H1 (cell line): Measurements from ENCODE around the gene UVRAG. TPM values are rescaled to one million over a fixed set of nuclear protein-coding genes. Genes with fewer than 3 reads are reported as not detected.

Source experiments
- CTCF ChIA-PET: fragments of 300-600 bp; sonication (Branson Sonifier 250); formaldehyde crosslinking; loops from one replicate; lab custom pipeline; 2021; ENCODE audit not compliant: partially characterized antibody; lab: Charles Lee
- POLR2A ChIA-PET: fragments of 300-600 bp; sonication (Branson Sonifier 250); formaldehyde crosslinking; loops from one replicate; lab custom pipeline; 2021; ENCODE audit warnings: inconsistent platforms; ENCODE audit not compliant: partially characterized antibody; lab: Charles Lee
- DNase-seq, 2 experiments: peaks; one replicate each; pipeline versions ENCODE4 v3.0.0 to v3.0.0-alpha.2; 2010 to 2022; ENCODE audit warnings: low spot score in 2 of 2, low read depth in 1 of 2, mixed read lengths in 1 of 2
- FAIRE-seq: peaks from 2 replicates; lab custom pipeline; 2011; peaks lifted over from hg19 to GRCh38; lab: Jason Lieb, UNC
- H2AFZ ChIP-seq: 2 replicates; pipeline ENCODE4 v1.8.1; 2012; ENCODE audit warnings: low read length, inconsistent platforms
- H2AK5ac ChIP-seq: 2 replicates; pipeline ENCODE4 v1.6.1; 2013; ENCODE audit warnings: low read depth, low read length
- H2BK120ac ChIP-seq: replicated peaks from 2 replicates; pipeline ENCODE3; 2013; ENCODE audit warnings: low read depth, low read length, inconsistent platforms
- H2BK12ac ChIP-seq: 2 replicates; pipeline ENCODE4 v1.6.1; 2013; ENCODE audit warnings: low read depth, low read length
- H2BK15ac ChIP-seq: 2 replicates; pipeline ENCODE4 v1.6.1; 2013; ENCODE audit warnings: low read length
- H2BK20ac ChIP-seq: 2 replicates; pipeline ENCODE4 v1.6.1; 2013; ENCODE audit warnings: low read length
- H2BK5ac ChIP-seq: 2 replicates; pipeline ENCODE4 v1.6.1; 2013; ENCODE audit warnings: low read depth, low read length
- H3K14ac ChIP-seq: 2 replicates; pipeline ENCODE4 v1.6.1; 2013; ENCODE audit warnings: inconsistent platforms; ENCODE audit not compliant: insufficient read length
- H3K18ac ChIP-seq: 2 replicates; pipeline ENCODE4 v1.6.1; 2013; ENCODE audit warnings: low read length; ENCODE audit errors: extremely low read depth
- H3K23ac ChIP-seq: 2 replicates; pipeline ENCODE4 v1.6.1; 2013; ENCODE audit warnings: inconsistent platforms; ENCODE audit not compliant: insufficient read length
- H3K23me2 ChIP-seq: 2 replicates; pipeline ENCODE4 v1.6.1; 2013; ENCODE audit warnings: low read depth, low read length
- H3K27ac ChIP-seq: 2 replicates; pipeline ENCODE4 v1.6.1; 2011; ENCODE audit warnings: low read depth, low read length, inconsistent platforms
- H3K27me3 ChIP-seq, 4 experiments: replicated peaks in 1 of 4; 1 replicate in 1 of 4; 2 replicates in 3 of 4; pipeline versions ENCODE4 v1.6.1 to v1.8.1; 2011 to 2013; ENCODE audit warnings: low read length in 3 of 4, mild to moderate bottlenecking in 3 of 4, inconsistent platforms in 2 of 4, mixed read lengths in 2 of 4, moderate library complexity in 1 of 4; ENCODE audit not compliant: control insufficient read depth in 3 of 4, insufficient read depth in 3 of 4; ENCODE audit errors: extremely low read depth in 1 of 4
- H3K36me3 ChIP-seq, 4 experiments: 2 replicates each; pipeline versions ENCODE4 v1.6.1 to v1.8.1; 2011 to 2013; ENCODE audit warnings: mild to moderate bottlenecking in 4 of 4, low read length in 3 of 4, moderate library complexity in 2 of 4, control low read depth in 1 of 4, inconsistent platforms in 1 of 4; ENCODE audit not compliant: insufficient read depth in 4 of 4, control insufficient read depth in 2 of 4
- H3K4ac ChIP-seq: replicated peaks from 2 replicates; pipeline ENCODE3; 2013; ENCODE audit warnings: low read length, low read depth, mixed read lengths, inconsistent platforms; ENCODE audit not compliant: insufficient read length
- H3K4me1 ChIP-seq, 4 experiments: replicated peaks in 1 of 4; 1 replicate in 1 of 4; 2 replicates in 3 of 4; pipeline versions ENCODE4 v1.6.1 to v1.8.1; 2011 to 2013; ENCODE audit warnings: low read length in 3 of 4, inconsistent platforms in 2 of 4, mixed read lengths in 1 of 4; ENCODE audit not compliant: insufficient read depth in 4 of 4, control insufficient read depth in 3 of 4
- H3K4me2 ChIP-seq, 2 experiments: 2 replicates each; pipeline versions ENCODE4 v1.6.1 to v1.8.1; 2011 to 2013; ENCODE audit warnings: low read depth in 2 of 2, low read length in 2 of 2, control low read depth in 1 of 2, inconsistent platforms in 1 of 2, mild to moderate bottlenecking in 1 of 2; ENCODE audit not compliant: insufficient read depth in 1 of 2
- H3K4me3 ChIP-seq, 4 experiments: fragments of 200-600, 300-600 bp in 1 of 4; sonication (generic), shearing (Covaris generic), sonication (Bioruptor Twin) in 1 of 4; 2 replicates each; pipeline versions ENCODE4 v1.5.1 to v1.8.1; 2011 to 2016; ENCODE audit warnings: low read length in 4 of 4, low read depth in 3 of 4, control low read depth in 2 of 4, inconsistent platforms in 2 of 4, mild to moderate bottlenecking in 2 of 4, mixed read lengths in 1 of 4, moderate library complexity in 1 of 4; ENCODE audit not compliant: insufficient read depth in 2 of 4; ENCODE audit errors: extremely low read depth in 1 of 4
- H3K56ac ChIP-seq: replicated peaks from 2 replicates; pipeline ENCODE3; 2013; ENCODE audit warnings: low read depth, mild to moderate bottlenecking, mixed read lengths, low read length, inconsistent platforms; ENCODE audit not compliant: insufficient read length
- H3K79me1 ChIP-seq: 2 replicates; pipeline ENCODE4 v1.6.1; 2013; ENCODE audit warnings: low read depth, low read length, control low read depth
- H3K79me2 ChIP-seq, 2 experiments: 2 replicates each; pipeline versions ENCODE4 v1.6.1 to v1.8.1; 2012 to 2013; ENCODE audit warnings: low read length in 2 of 2, mild to moderate bottlenecking in 2 of 2, inconsistent platforms in 1 of 2; ENCODE audit not compliant: insufficient read depth in 2 of 2, control insufficient read depth in 1 of 2
- H3K9ac ChIP-seq, 4 experiments: replicated peaks in 1 of 4; 1 replicate in 1 of 4; 2 replicates in 3 of 4; pipeline versions ENCODE4 v1.6.1 to v1.8.1; 2011 to 2013; ENCODE audit warnings: low read depth in 3 of 4, low read length in 3 of 4, control low read depth in 2 of 4, mild to moderate bottlenecking in 2 of 4, moderate library complexity in 2 of 4, inconsistent platforms in 1 of 4; ENCODE audit errors: extremely low read depth in 1 of 4
- H3K9me3 ChIP-seq, 2 experiments: 2 replicates each; pipeline versions ENCODE4 v1.6.1 to v1.8.1; 2012 to 2013; ENCODE audit warnings: mild to moderate bottlenecking in 2 of 2, moderate library complexity in 2 of 2, control low read depth in 1 of 2, inconsistent platforms in 1 of 2, low read depth in 1 of 2, low read length in 1 of 2, mixed read lengths in 1 of 2; ENCODE audit not compliant: insufficient read depth in 2 of 2
- H4K20me1 ChIP-seq, 2 experiments: replicated peaks in 1 of 2; 2 replicates each; pipeline versions ENCODE3 to v1.8.1; 2011 to 2013; ENCODE audit warnings: inconsistent platforms in 2 of 2, low read length in 2 of 2, mild to moderate bottlenecking in 1 of 2; ENCODE audit not compliant: insufficient read depth in 2 of 2, control insufficient read depth in 1 of 2
- H4K5ac ChIP-seq: 2 replicates; pipeline ENCODE4 v1.6.1; 2013; ENCODE audit warnings: low read length, low read depth, mixed read lengths, inconsistent platforms; ENCODE audit not compliant: insufficient read length
- H4K8ac ChIP-seq: 2 replicates; pipeline ENCODE4 v1.8.0; 2013; ENCODE audit warnings: mild to moderate bottlenecking, moderate library complexity, low read length, inconsistent platforms; ENCODE audit not compliant: insufficient read depth; ENCODE audit errors: extremely low read depth
- H4K91ac ChIP-seq: replicated peaks from 2 replicates; pipeline ENCODE3; 2013; ENCODE audit warnings: low read length, mixed read lengths, inconsistent platforms; ENCODE audit not compliant: insufficient read length
- CBX8 ChIP-seq: fragments of 300-800, 300-1000 bp; sonication (generic); IDR thresholded peaks from 2 replicates; pipeline ENCODE4 v1.7.1; 2016; ENCODE audit warnings: low read depth, low read length, borderline replicate concordance
- CREB1 ChIP-seq: IDR thresholded peaks from 2 replicates; pipeline ENCODE4 v1.6.1; 2012; ENCODE audit warnings: inconsistent platforms
- FOSL1 ChIP-seq: IDR thresholded peaks from 2 replicates; pipeline ENCODE4 v1.6.1; 2011; ENCODE audit warnings: mild to moderate bottlenecking, low read depth, low read length, moderate library complexity; ENCODE audit not compliant: insufficient read depth
- JUN ChIP-seq: IDR thresholded peaks from 2 replicates; pipeline ENCODE4 v1.6.1; 2011; ENCODE audit warnings: low read depth, mild to moderate bottlenecking, improper control_type of control experiment, low read length
- MAFK ChIP-seq: IDR thresholded peaks from 2 replicates; pipeline ENCODE4 v1.6.1; 2012; ENCODE audit warnings: low read depth, mild to moderate bottlenecking, improper control_type of control experiment, low read length
- NRF1 ChIP-seq: IDR thresholded peaks from 2 replicates; pipeline ENCODE4 v1.6.1; 2011; ENCODE audit warnings: mild to moderate bottlenecking, low read depth, low read length, improper control_type of control experiment
- POU5F1 ChIP-seq: IDR thresholded peaks from 2 replicates; pipeline ENCODE4 v1.6.1; 2011; ENCODE audit warnings: low read depth, mild to moderate bottlenecking, low read length, moderate library complexity
- SIX5 ChIP-seq: IDR thresholded peaks from 2 replicates; pipeline ENCODE4 v1.6.1; 2011; ENCODE audit warnings: mild to moderate bottlenecking, low read depth, low read length
- SUZ12 ChIP-seq: fragments of 200-600 bp; sonication (generic); IDR thresholded peaks from 2 replicates; pipeline ENCODE4 v1.6.1; 2012; ENCODE audit warnings: mild to moderate bottlenecking, inconsistent platforms, low read length, moderate library complexity, mixed read lengths
- TAF1 ChIP-seq: IDR thresholded peaks from 2 replicates; pipeline ENCODE4 v1.6.1; 2011; ENCODE audit warnings: mild to moderate bottlenecking, low read depth, low read length
- ZNF274 ChIP-seq: IDR thresholded peaks from 2 replicates; pipeline ENCODE4 v1.7.0; 2012; ENCODE audit warnings: low read length, borderline replicate concordance; ENCODE audit errors: extremely low read depth
- WGBS, 2 experiments: shearing (Covaris generic) in 1 of 2; methylation state at CpG; one replicate each; pipeline versions ENCODE4 v1.1.6 to v1.1.7; 2013 to 2015; ENCODE audit warnings: low lambda C conversion rate in 2 of 2, mixed read lengths in 2 of 2, inconsistent platforms in 1 of 2, low coverage in 1 of 2, missing lambda C conversion rate in 1 of 2; ENCODE audit not compliant: insufficient replicate concordance in 2 of 2, insufficient coverage in 1 of 2, insufficient read length in 1 of 2; ENCODE audit errors: extremely low coverage in 1 of 2, missing lambda C conversion rate in 1 of 2; 5-methylcytosine and 5-hydroxymethylcytosine counted together
- polyA plus RNA-seq, 7 experiments: library from polyadenylated mRNA; depleted of rRNA in 3 of 7; stranded (reverse) in 5 of 7; unstranded in 2 of 7; fragments of >200 nt in 5 of 7; fragments of 200-250 nt in 2 of 7; gene quantifications; 1 replicate in 5 of 7; 2 replicates in 1 of 7; 4 replicates in 1 of 7; pipeline versions ENCODE4 v1.2.1 to v1.2.3, GENCODE V29; 2011 to 2013; ENCODE audit warnings: missing spikeins in 2 of 7, mixed read lengths in 2 of 7
- total RNA-seq: library from RNA; stranded (reverse); fragmentation: NEBNext Ultra II Directional; extraction: Animal tissue kit (Norgen Biotek cat#: 25700); gene quantifications from 2 replicates; pipeline ENCODE4 v1.2.1, GENCODE V29; 2021

The UVRAG gene
- total and polyA plus RNA-seq, 2 of the 8 experiments (the other 6 are each of a cell fraction or from before 2014, with no cell fraction given) = 5.5 to 14.7 TPM

DNA sequence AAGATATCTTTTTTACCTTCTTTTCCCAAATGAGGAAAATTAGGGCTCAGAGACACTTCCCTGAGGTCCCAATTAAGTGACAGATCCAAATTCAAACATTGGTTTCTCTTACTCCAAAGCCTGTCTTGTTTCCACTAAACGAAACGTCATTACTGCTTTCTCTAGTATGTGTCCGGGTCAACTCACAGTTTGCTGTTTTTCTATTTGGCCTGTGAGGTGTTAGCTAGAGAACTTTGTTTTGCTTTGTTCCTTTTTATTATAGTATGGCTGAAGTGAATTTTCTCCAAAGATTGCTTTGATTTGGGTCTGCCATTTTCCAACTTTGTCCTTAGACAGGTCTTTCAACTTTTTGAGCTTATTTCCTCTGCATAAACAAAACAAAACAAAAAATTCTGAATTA lies 179.6 kb downstream of the UVRAG start:
- CTCF ChIA-PET = interaction anchor here (2.2 kb wide), 1 partner anchor 158 kb away, joined by 6 read pairs; no protein-coding TSS in a partner anchor

More for the DNA sequence above, 179.6 kb downstream of the UVRAG start:
- H3K18ac ChIP-seq = no peak overlapping the region
- no peak overlapping the region for H3K56ac ChIP-seq
- no peak for FAIRE-seq
- H3K79me2 ChIP-seq = no peaks in the 10 kb centered on the region
- no peak overlapping the region for H2BK5ac ChIP-seq
- no peak overlapping the region for H4K5ac ChIP-seq
- no peak overlapping the region for H3K9ac ChIP-seq
- H2BK12ac ChIP-seq = no peak overlapping the region
- no peak overlapping the region for H3K4ac ChIP-seq
- no peak overlapping the region for H3K23ac ChIP-seq
- TF ChIP-seq NRF1 = no peak
- TF ChIP-seq CREB1 = no peak
- no peak for TF ChIP-seq JUN
- TF ChIP-seq MAFK = no peak
- TF ChIP-seq FOSL1 = no peak
- no peak for TF ChIP-seq SIX5
- no peak for TF ChIP-seq POU5F1
- no peak for TF ChIP-seq CBX8
- TF ChIP-seq TAF1 = no peak
- no peak for TF ChIP-seq ZNF274
- no peak for TF ChIP-seq SUZ12
- H3K79me1 ChIP-seq = no peaks in the 10 kb centered on the region
- 79% methylated on average over 3 of the region's 3 CpGs; no CpG with 5 or more reads in 1 of the 2 experiments for WGBS, 2 experiments
- H3K23me2 ChIP-seq = no peaks in the 10 kb centered on the region
- H3K14ac ChIP-seq = no peak overlapping the region
- H2AFZ ChIP-seq = no peak overlapping the region
- no peaks in the 10 kb centered on the region for H3K27me3 ChIP-seq
- no peak overlapping the region for H3K4me3 ChIP-seq
- H2BK20ac ChIP-seq = no peak overlapping the region
- H2AK5ac ChIP-seq = no peak overlapping the region
- H3K4me2 ChIP-seq = no peak overlapping the region
- no peaks in the 10 kb centered on the region for H3K4me1 ChIP-seq
- no peak overlapping the region for H2BK120ac ChIP-seq
- no peak overlapping the region for H4K91ac ChIP-seq
- peaks cover 0 to 3% of the 10 kb centered on the region in 2 experiments for H4K20me1 ChIP-seq
- no peak overlapping the region for H3K27ac ChIP-seq
- H4K8ac ChIP-seq = no peak overlapping the region
- H3K9me3 ChIP-seq = no peaks in the 10 kb centered on the region
- POLR2A ChIA-PET = interaction anchor here (2.7 kb wide), 1 partner anchor 15 kb away, joined by 10 read pairs; no protein-coding TSS in a partner anchor
- H3K36me3 ChIP-seq = no peaks in the 10 kb centered on the region
- DNase-seq = no peak
- H2BK15ac ChIP-seq = no peak overlapping the region
